GM20000 (cell line): Measurements from ENCODE around the gene DIP2C.

Experiments used
- DNase-seq: peaks from one replicate; pipeline ENCODE4 v3.0.0; 2012; ENCODE audit warnings: low spot score
- CTCF ChIP-seq: IDR thresholded peaks from 2 replicates; pipeline ENCODE4 v1.5.1; 2012; ENCODE audit warnings: mild to moderate bottlenecking, control low read depth; ENCODE audit errors: extremely low read depth, missing control alignments

DIP2C gene

GRCh38 chr10:227014-227413 lies 462.5 kb downstream of the DIP2C start:
- TF ChIP-seq CTCF: no peak
- DNase-seq: no peak

DNA sequence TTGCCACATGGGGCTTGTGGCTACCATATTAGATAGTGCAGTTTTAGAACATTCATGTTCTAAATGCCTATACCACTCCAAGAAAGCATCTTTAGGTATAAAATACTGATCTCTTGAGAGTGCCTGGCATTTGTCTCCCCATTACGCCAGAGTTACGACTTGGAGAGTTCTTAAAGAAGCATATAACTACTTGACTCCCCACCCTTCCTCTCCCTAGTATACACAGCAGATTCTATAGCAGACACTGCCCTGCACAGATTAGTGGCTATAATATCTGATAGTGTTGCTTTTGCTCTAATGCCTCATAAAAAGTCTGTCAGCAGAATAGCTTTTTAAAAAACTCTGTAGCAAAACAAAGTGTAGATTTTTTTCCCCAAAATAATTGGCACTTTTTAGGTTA lies 463.4 kb downstream of the DIP2C start:
- TF ChIP-seq CTCF: no peak
- DNase-seq: no peak

DNA sequence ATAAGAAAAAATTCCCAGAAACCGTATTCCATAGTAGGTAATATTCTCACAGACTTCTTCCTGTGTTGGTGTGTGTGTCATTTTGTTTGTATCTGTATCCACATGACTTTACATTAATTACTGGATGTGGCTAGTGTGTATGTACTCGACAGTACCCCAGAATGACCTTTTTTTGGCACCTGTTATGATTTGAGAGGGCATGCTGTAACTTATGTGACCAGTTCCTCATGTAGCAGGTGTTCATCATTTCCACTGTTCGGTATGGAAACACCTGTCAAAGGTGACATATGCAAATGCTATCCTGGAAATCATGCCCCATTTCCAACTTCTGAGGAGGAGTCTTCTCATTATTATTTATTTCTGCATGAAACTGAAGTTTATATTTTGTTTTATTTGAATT lies 464.9 kb downstream of the DIP2C start:
- no peak for TF ChIP-seq CTCF
- DNase-seq: peak; percentile 6
